DND-41 (cell line): ENCODE data around the gene KISS1R.

Experiments used
- ATAC-seq: fragments of 200-7000 bp; cut with Tn5 transposase; 3 replicates; pipeline ENCODE4 v1.9.1; 2021; ENCODE audit warnings: low read depth; ENCODE audit not compliant: insufficient read depth
- DNase-seq: peaks from one replicate; pipeline ENCODE4 v3.0.0-alpha.2; 2020
- H2AFZ ChIP-seq: 2 replicates; pipeline ENCODE4 v1.6.0; 2012; ENCODE audit warnings: low read depth, low read length
- H3K27ac ChIP-seq: 2 replicates; pipeline ENCODE4 v1.5.1; 2012; ENCODE audit warnings: low read length, inconsistent platforms
- H3K27me3 ChIP-seq: fragments of 200-600 bp; sonication (generic); 2 replicates; pipeline ENCODE4 v1.6.0; 2012; ENCODE audit warnings: low read length, mild to moderate bottlenecking, inconsistent platforms; ENCODE audit not compliant: insufficient read depth, poor library complexity
- H3K36me3 ChIP-seq: 2 replicates; pipeline ENCODE4 v1.5.1; 2012; ENCODE audit warnings: low read length, inconsistent platforms; ENCODE audit not compliant: insufficient read depth
- H3K4me1 ChIP-seq: 2 replicates; pipeline ENCODE4 v1.5.1; 2012; ENCODE audit warnings: mild to moderate bottlenecking, low read length; ENCODE audit not compliant: insufficient read depth
- H3K4me2 ChIP-seq: 2 replicates; pipeline ENCODE4 v1.6.0; 2012; ENCODE audit warnings: mild to moderate bottlenecking, moderate library complexity, low read length, inconsistent platforms; ENCODE audit not compliant: insufficient read depth
- H3K4me3 ChIP-seq, 2 experiments: fragments of 200-600 bp in 1 of 2; shearing (Covaris generic) in 1 of 2; 2 replicates each; pipeline ENCODE4 v1.5.1; 2012 to 2016; ENCODE audit warnings: inconsistent platforms in 2 of 2, low read length in 2 of 2, mild to moderate bottlenecking in 2 of 2, low read depth in 1 of 2, moderate library complexity in 1 of 2
- H3K79me2 ChIP-seq: 2 replicates; pipeline ENCODE4 v1.6.0; 2012; ENCODE audit warnings: low read length, inconsistent platforms; ENCODE audit not compliant: insufficient read depth
- H3K9ac ChIP-seq: 2 replicates; pipeline ENCODE4 v1.6.0; 2012; ENCODE audit warnings: low read depth, mild to moderate bottlenecking, inconsistent platforms, low read length, moderate library complexity
- H3K9me3 ChIP-seq: 2 replicates; pipeline ENCODE4 v1.5.1; 2012; ENCODE audit warnings: low read length, moderate library complexity, mild to moderate bottlenecking, inconsistent platforms; ENCODE audit not compliant: insufficient read depth, severe bottlenecking
- H4K20me1 ChIP-seq: 2 replicates; pipeline ENCODE4 v1.6.0; 2012; ENCODE audit warnings: low read length; ENCODE audit not compliant: insufficient read depth
- CTCF ChIP-seq: IDR thresholded peaks from 2 replicates; pipeline ENCODE4 v1.5.1; 2012; ENCODE audit warnings: borderline replicate concordance, low read length, moderate library complexity, mild to moderate bottlenecking; ENCODE audit not compliant: poor library complexity, severe bottlenecking; ENCODE audit errors: extremely low read depth
- EZH2 ChIP-seq: IDR thresholded peaks from 3 replicates; pipeline ENCODE4 v1.6.1; 2012; ENCODE audit warnings: borderline replicate concordance, low read depth, mild to moderate bottlenecking, moderate library complexity, low read length, inconsistent platforms; ENCODE audit not compliant: severe bottlenecking

KISS1R gene

DNA sequence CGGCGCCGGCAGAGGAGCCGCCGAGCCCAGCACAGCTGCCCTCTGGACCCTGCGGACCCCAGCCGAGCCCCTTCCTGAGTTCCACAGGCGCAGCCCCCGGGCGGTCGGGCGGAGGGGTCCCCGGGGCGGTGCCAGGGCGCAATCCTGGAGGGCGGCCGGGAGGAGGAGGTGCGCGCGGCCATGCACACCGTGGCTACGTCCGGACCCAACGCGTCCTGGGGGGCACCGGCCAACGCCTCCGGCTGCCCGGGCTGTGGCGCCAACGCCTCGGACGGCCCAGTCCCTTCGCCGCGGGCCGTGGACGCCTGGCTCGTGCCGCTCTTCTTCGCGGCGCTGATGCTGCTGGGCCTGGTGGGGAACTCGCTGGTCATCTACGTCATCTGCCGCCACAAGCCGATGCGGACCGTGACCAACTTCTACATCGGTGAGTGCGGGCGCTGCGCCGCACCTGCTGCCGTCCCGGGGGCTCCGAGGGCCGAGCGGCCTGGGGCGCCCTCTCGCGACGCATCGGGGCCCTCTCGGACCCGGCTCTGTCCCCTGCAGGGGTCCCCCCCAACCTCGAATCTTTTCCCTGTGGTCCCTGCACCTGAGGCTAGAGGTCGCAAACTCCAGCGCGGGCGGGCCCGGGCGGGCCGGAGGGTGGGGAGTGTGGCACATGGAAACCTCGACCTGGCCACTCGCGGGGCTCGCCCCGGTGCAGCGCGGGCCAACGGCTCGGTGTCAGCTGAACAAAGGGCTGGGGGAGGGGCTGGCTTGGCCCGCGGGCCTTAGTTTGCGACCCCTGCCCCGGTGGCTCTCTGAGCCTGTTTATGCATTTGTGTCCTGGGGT, at the start of gene KISS1R:
Gene KISS1R, plus strand, starts transcription at position 11 of the 829 bp plus-strand sequence. Its CDS starts 170 bp downstream, at position 181.
- peaks cover 3% of the 10 kb centered on the region for H3K27me3 ChIP-seq
- no peak within 1 kb of the TSS for H3K27ac ChIP-seq

DNA sequence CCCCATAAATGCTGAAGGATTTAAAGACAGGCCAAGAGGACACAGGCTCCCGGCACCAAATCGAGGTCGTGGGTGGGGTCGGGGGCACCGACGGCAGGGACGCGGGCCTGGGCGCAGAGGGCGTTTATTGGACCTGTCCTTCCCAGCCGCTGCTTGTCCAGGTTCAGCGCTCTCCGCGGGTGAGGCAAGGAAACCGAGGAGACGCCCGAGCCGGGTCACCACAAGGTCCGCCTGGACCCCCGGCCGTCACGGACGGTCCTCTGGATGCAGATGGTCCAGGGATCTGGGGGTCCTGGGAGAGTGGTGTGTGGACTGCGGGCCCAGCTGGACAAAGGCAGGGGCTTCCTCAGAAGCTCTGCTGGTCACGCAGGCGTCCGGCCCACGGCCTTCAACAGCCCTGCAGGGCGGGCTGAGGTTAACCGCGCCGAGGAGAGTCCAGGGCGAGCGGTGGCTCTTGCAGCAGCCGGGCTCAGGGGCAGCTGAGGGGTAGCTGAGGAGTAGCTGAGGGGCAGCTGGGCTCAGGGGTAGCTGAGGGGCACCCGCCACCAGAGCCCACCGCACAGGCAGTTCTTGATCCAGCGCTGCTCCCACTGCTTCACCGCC, 49.2 kb upstream of the KISS1R start:
- H3K9me3 ChIP-seq = no peaks in the 10 kb centered on the region
- H3K27me3 ChIP-seq = no peaks in the 10 kb centered on the region
- no peak overlapping the region for H3K4me2 ChIP-seq
- no peak overlapping the region for H3K9ac ChIP-seq
- DNase-seq (no peak), ATAC-seq (no peak)
- peaks cover 9% of the 10 kb centered on the region; the same call in 1 of the 2 replicates for H4K20me1 ChIP-seq
- no peak overlapping the region for H2AFZ ChIP-seq
- H3K36me3 ChIP-seq = peaks cover 43% of the 10 kb centered on the region
- H3K4me3 ChIP-seq = no peak overlapping the region
- H3K79me2 ChIP-seq = no peaks in the 10 kb centered on the region
- TF ChIP-seq EZH2 = no peak
- no peak for TF ChIP-seq CTCF
- peaks cover 3% of the 10 kb centered on the region for H3K4me1 ChIP-seq
- H3K27ac ChIP-seq = no peak overlapping the region

More for the DNA sequence above, at the start of gene KISS1R:
- Histone ChIP-seq H3K9ac (no peak within 1 kb of the TSS), H3K4me2 (no peak within 1 kb of the TSS), H3K36me3 (no peaks in the 10 kb centered on the region; the same call in 1 of the 2 replicates), H4K20me1 (no peaks in the 10 kb centered on the region), H3K79me2 (peaks cover 10% of the 10 kb centered on the region), H3K9me3 (no peaks in the 10 kb centered on the region), H3K4me3 (no peak within 1 kb of the TSS), H3K4me1 (peaks cover 16% of the 10 kb centered on the region), H2AFZ (no peak within 1 kb of the TSS)
- DNase-seq (no peak), ATAC-seq (no peak)
- TF ChIP-seq EZH2 = no peak
- TF ChIP-seq CTCF = no peak

GRCh38 chr19:868458-869244, 48.5 kb upstream of the KISS1R start:
- no peak overlapping the region for H3K9ac ChIP-seq
- H3K4me2 ChIP-seq = no peak overlapping the region
- DNase-seq = peak; percentile 14
- peaks cover 3% of the 10 kb centered on the region for H3K4me1 ChIP-seq
- H3K27ac ChIP-seq = no peak overlapping the region
- no peak for TF ChIP-seq EZH2
- no peak for ATAC-seq
- no peaks in the 10 kb centered on the region for H3K27me3 ChIP-seq
- peaks cover 9% of the 10 kb centered on the region; the same call in 1 of the 2 replicates for H4K20me1 ChIP-seq
- H3K4me3 ChIP-seq = no peak overlapping the region
- no peaks in the 10 kb centered on the region for H3K9me3 ChIP-seq
- peaks cover 48% of the 10 kb centered on the region for H3K36me3 ChIP-seq
- H2AFZ ChIP-seq = no peak overlapping the region
- H3K79me2 ChIP-seq = no peaks in the 10 kb centered on the region
